Psoas muscle (tissue), 8 donors: ENCODE results near the gene NFATC1. TPM values are rescaled to one million over a fixed set of nuclear protein-coding genes. Genes with fewer than 3 reads are reported as not detected.

Experiments
- ATAC-seq, 4 donors: fragments of 200-7000 bp; cut with Tn5 transposase; one replicate each; pipeline ENCODE4 v1.9.1; 2020; ENCODE audit warnings: moderate library complexity in 3 of 4, mild to moderate bottlenecking in 2 of 4
- DNase-seq, 2 donors: peaks; one replicate each; pipeline ENCODE4 v3.0.0-alpha.2; 2020
- H3K27ac ChIP-seq: fragments of 200-600 bp; one replicate; pipeline ENCODE4 v1.8.0; 2022
- H3K27me3 ChIP-seq, 3 donors: fragments of 200-600 bp in 1 of 3; one replicate each; pipeline versions ENCODE4 v1.6.1 to v1.8.0; 2013 to 2022; ENCODE audit warnings: low read length in 2 of 3, mild to moderate bottlenecking in 2 of 3, moderate library complexity in 1 of 3; ENCODE audit not compliant: insufficient read depth in 3 of 3
- H3K36me3 ChIP-seq, 2 donors: fragments of 200-600 bp in 1 of 2; one replicate each; pipeline versions ENCODE4 v1.6.1 to v1.8.0; 2013 to 2022; ENCODE audit warnings: low read depth in 1 of 2, mild to moderate bottlenecking in 1 of 2, moderate library complexity in 1 of 2; ENCODE audit not compliant: insufficient read depth in 1 of 2
- H3K4me1 ChIP-seq: fragments of 200-600 bp; one replicate; pipeline ENCODE4 v1.8.0; 2022
- H3K4me3 ChIP-seq: fragments of 200-600 bp; one replicate; pipeline ENCODE4 v1.8.0; 2022; ENCODE audit warnings: mild to moderate bottlenecking
- H3K9me3 ChIP-seq: fragments of 200-600 bp; one replicate; pipeline ENCODE4 v1.8.0; 2022
- WGBS, 3 donors: extraction: QIAGEN DNeasy Blood & Tissue Kit; methylation state at CpG; one replicate each; pipeline versions ENCODE4 v1.1.6 to v1.1.7; 2013; 5-methylcytosine and 5-hydroxymethylcytosine counted together
- intact Hi-C, 2 donors: fragments of 100-400 bp; cut with DNase I; formaldehyde crosslinking; loops; one replicate each; pipeline versions ENCODE4 v1.11.0 to v1.14.2; 2022
- polyA plus RNA-seq, 3 donors: library from polyadenylated mRNA; stranded (reverse); fragments of 200-250 nt; gene quantifications; one replicate each; pipeline ENCODE4 v1.2.3, GENCODE V29; 2013
- total RNA-seq, 4 donors: library from RNA; stranded (reverse); fragmentation: NEBNext Ultra II Directional in 2 of 4; extraction: Animal tissue kit (Norgen Biotek cat#: 25700) in 2 of 4; gene quantifications; one replicate each; pipeline versions ENCODE4 v1.2.1 to v1.2.4, GENCODE V29; 2021 to 2023
- TF ChIP-seq, protein P1 (sequence below): fragments of 200-600 bp; IDR thresholded peaks from one replicate; pipeline ENCODE4 v1.8.0; 2022; ENCODE audit warnings: antibody characterized with exemption
- donor health status: healthy with polysubstance abuse.
- donor health status: DM: no; HTN: no; CAD: no; lungs with moderate emphysema.
- donor health status: Bipolar disorder and iron deficiency.
- donor health status: healthy.
- donor health status: DM: yes; HTN: yes; CAD: no.
- donor health status: DM: no; HTN: no; CAD: no.
- donor health status: DM: no; HTN: no; CAD: no.
- donor health status: DM: yes; HTN: yes; CAD: no.

NFATC1 gene
- total and polyA plus RNA-seq, 7 donors = 3.0 to 28.7 (median 21.0) TPM

DNA sequence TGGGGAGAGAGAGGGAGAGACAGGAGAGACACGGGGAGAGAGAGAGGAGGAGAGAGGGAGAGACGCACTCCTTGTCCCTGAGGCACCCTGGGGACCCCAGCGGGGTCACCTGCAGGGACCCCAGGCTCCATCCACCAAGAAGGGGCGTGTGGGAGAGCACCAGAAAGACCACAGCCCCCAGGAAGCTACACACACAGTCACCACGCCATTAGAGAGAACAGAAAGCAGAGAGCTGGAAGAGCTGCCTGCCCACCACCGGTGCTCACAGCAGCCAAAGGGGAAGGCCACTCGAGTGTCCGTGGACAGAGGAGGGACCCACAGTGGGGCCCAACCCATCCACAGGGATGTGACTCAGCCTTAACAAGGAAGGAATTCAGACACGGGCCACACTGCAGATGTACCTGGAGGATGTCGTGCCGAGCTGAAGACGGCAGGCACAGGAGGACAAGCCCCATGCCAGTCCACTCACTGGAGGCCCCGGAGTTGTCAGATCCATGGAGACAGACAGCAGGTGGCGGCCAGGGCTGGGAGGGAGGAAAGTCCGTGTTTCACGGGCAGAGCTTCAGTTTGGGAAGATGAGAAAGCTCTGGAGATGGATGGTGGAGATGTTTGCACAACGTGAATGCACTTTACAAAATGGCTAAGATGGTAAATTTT is 11.5 kb upstream of the NFATC1 start:
- intact Hi-C loops = loop anchor here in 1 of 2 donors (10.0 kb wide), 1 partner anchor 561 kb away; no protein-coding TSS in a partner anchor
- peak in 1 of 2 donors; percentile 60 for DNase-seq
- H3K9me3 ChIP-seq = no peaks in the 10 kb centered on the region
- peaks cover 0 to 17% (median 2%) of the 10 kb centered on the region in 3 donors for H3K27me3 ChIP-seq
- H3K4me1 ChIP-seq = peaks cover 6% of the 10 kb centered on the region
- ATAC-seq = peak; percentile 12 to 40 (median 30)
- no peak overlapping the region for H3K4me3 ChIP-seq
- TF ChIP-seq, protein P1, sequence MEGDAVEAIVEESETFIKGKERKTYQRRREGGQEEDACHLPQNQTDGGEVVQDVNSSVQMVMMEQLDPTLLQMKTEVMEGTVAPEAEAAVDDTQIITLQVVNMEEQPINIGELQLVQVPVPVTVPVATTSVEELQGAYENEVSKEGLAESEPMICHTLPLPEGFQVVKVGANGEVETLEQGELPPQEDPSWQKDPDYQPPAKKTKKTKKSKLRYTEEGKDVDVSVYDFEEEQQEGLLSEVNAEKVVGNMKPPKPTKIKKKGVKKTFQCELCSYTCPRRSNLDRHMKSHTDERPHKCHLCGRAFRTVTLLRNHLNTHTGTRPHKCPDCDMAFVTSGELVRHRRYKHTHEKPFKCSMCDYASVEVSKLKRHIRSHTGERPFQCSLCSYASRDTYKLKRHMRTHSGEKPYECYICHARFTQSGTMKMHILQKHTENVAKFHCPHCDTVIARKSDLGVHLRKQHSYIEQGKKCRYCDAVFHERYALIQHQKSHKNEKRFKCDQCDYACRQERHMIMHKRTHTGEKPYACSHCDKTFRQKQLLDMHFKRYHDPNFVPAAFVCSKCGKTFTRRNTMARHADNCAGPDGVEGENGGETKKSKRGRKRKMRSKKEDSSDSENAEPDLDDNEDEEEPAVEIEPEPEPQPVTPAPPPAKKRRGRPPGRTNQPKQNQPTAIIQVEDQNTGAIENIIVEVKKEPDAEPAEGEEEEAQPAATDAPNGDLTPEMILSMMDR = no peak
- H3K36me3 ChIP-seq = no peaks in the 10 kb centered on the region
- 24 to 32% (median 25%) methylated on average over 17 of the region's 17 CpGs for WGBS, 3 donors
- no peak overlapping the region for H3K27ac ChIP-seq

DNA sequence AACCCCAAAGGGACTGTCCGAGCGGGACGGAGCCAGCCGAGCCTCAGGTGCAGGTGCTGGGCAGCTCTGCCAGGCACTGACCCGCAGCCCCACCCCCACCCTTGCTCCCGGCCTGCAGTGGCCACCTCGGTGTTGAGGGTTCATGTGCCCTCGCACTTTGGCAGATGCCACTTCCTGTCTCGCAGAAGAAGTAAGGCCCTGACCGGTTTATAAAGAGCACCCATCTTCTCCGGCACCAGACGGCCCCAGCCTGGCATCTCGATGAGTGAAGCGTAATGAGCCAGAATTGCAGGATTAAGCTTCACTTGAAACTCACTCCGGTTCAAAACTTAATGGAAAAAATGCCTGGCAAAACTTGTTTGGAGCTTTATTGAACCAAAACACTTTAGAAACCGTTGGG is 10.9 kb upstream of the NFATC1 start:
- ATAC-seq = peak in 1 of 4 donors; percentile 22
- TF ChIP-seq, protein P1 = no peak
- Histone ChIP-seq H3K9me3 (no peaks in the 10 kb centered on the region), H3K27me3 (peaks cover 0 to 17% (median 2%) of the 10 kb centered on the region in 3 donors), H3K4me3 (no peak overlapping the region), H3K36me3 (no peaks in the 10 kb centered on the region), H3K4me1 (peaks cover 6% of the 10 kb centered on the region), H3K27ac (no peak overlapping the region)
- intact Hi-C loops = loop anchor here in 1 of 2 donors (10.0 kb wide), 1 partner anchor 560 kb away; no protein-coding TSS in a partner anchor
- no peak for DNase-seq
- 30 to 44% (median 43%) methylated on average over 16 of the region's 16 CpGs for WGBS, 3 donors

DNA sequence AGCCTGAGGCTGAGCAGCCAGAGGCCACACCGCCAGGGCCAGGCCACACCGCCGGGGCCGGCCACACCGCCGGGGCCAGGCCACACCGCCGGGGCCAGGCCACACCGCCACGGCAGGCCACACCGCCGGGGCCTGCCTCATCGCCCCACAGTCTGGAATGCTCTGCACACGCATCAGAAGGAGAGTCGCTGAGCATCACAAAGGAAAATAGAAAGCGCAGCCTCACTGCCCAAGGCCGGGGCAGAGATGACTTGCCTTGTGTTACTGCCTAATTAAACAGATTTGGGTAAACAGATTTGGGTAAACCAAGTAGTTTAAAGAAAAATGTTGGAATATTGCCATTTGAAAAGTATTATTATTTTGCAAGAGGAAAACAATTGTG is 10.4 kb upstream of the NFATC1 start:
- 71 to 73% (median 72%) methylated on average over 17 of the region's 17 CpGs for WGBS, 3 donors
- H3K27ac ChIP-seq = no peak overlapping the region
- ATAC-seq (no peak), DNase-seq (no peak)
- TF ChIP-seq, protein P1 = no peak
- H3K4me1 ChIP-seq = peaks cover 6% of the 10 kb centered on the region
- no peak overlapping the region for H3K4me3 ChIP-seq
- peaks cover 0 to 17% (median 2%) of the 10 kb centered on the region in 3 donors for H3K27me3 ChIP-seq
- H3K9me3 ChIP-seq = no peaks in the 10 kb centered on the region
- no peaks in the 10 kb centered on the region for H3K36me3 ChIP-seq
- intact Hi-C loops = loop anchor here in 1 of 2 donors (10.0 kb wide), 1 partner anchor 559 kb away; no protein-coding TSS in a partner anchor

- WGBS, 3 donors = 58 to 59% (median 59%) methylated on average over 21 of the region's 21 CpGs
- peaks cover 0 to 17% (median 2%) of the 10 kb centered on the region in 3 donors for H3K27me3 ChIP-seq
- H3K27ac ChIP-seq = no peak overlapping the region
- TF ChIP-seq, protein P1 = no peak
- no peak overlapping the region for H3K4me3 ChIP-seq
- intact Hi-C loops = loop anchor here in 1 of 2 donors (10.0 kb wide), 1 partner anchor 559 kb away; no protein-coding TSS in a partner anchor
- DNase-seq (peak in 1 of 2 donors; percentile 49), ATAC-seq (no peak)
- peaks cover 6% of the 10 kb centered on the region for H3K4me1 ChIP-seq
- no peaks in the 10 kb centered on the region for H3K9me3 ChIP-seq
- no peaks in the 10 kb centered on the region for H3K36me3 ChIP-seq
These were observed 9.9 kb upstream of the NFATC1 start for GRCh38 chr18:79385708-79386341.
